ENCODE data around the gene CACNA1S.

CACNA1S gene

GRCh38 chr1:201112173-201112731, at the start of gene CACNA1S:
Gene CACNA1S (minus strand): TSS chr1:201112426. CDS start chr1:201112339, 87 bp downstream.
- DNase-seq (ENCODE audit: low read depth in 2 of 2): no peak

DNA sequence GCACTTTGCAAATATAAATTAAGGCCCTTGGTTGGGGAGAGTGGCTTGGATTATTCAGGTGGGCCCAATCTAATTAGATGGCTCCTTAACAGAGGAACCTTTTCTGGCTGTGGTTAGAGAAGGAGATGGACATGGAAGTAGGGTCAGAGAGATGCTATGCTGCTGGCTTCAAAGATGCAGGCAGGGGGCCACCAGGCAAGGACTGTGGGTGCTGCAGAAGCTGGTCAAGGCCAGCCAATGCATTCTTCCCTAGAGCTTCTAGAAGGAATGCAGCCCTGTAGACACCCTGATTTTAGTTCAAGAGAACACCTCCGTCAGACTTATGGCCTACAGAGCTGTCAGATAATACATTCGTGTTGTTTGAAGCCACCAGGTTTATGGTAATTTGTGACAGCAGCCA, 45.7 kb upstream of the CACNA1S start:
- no peak for DNase-seq (ENCODE audit: low read depth in 2 of 2)

DNA sequence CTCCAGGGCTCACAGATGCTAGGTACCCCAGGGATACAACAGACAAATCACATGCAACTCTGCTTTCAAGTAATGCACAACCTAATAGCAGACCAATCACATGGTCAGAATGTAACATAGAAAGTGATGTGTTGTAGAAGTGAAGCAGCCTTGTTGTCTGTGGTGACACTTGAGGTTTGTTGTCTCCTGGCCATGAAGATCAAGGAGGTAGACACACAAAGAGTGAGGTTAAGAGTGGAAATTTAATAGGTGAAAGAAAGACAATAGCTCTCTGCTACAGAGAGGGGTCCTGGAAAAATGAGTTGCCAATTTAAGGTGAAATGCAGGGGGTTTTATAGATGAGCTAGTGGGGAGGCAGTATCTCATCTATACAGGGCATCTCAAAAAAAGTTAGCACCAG, 44.6 kb upstream of the CACNA1S start:
- DNase-seq (ENCODE audit: low read depth in 2 of 2): no peak

DNA sequence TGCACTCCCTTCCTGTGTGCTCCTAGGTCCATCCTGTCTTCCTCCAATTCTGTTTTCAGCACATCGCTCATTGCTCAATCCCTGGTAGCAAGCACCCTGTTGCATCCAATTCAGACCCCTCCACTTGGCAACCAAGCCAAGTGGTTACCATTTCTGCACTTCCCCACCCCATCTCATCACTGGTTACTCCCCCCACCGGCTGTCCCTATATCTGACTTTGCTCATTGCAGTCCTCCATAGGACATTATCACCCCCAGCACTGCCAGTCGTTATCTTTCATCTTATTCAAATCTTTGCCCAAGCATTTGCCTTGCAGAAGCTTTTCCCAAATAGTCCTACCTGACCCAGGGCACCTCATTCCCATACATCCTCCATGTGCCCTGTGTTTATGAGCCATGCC, 44.1 kb upstream of the CACNA1S start:
- no peak for DNase-seq (ENCODE audit: low read depth in 2 of 2)

GRCh38 chr1:201155354-201155753, 43.1 kb upstream of the CACNA1S start:
- DNase-seq (ENCODE audit: low read depth in 2 of 2): no peak

- DNase-seq (ENCODE audit: low read depth in 2 of 2): peak; percentile 93 to 97
Measured at GRCh38 chr1:201154389-201155165, 42.4 kb upstream of the CACNA1S start, which contains the start of gene TMEM9. Gene TMEM9 (minus strand): TSS chr1:201154474. CDS start chr1:201153923, 551 bp downstream.

DNA sequence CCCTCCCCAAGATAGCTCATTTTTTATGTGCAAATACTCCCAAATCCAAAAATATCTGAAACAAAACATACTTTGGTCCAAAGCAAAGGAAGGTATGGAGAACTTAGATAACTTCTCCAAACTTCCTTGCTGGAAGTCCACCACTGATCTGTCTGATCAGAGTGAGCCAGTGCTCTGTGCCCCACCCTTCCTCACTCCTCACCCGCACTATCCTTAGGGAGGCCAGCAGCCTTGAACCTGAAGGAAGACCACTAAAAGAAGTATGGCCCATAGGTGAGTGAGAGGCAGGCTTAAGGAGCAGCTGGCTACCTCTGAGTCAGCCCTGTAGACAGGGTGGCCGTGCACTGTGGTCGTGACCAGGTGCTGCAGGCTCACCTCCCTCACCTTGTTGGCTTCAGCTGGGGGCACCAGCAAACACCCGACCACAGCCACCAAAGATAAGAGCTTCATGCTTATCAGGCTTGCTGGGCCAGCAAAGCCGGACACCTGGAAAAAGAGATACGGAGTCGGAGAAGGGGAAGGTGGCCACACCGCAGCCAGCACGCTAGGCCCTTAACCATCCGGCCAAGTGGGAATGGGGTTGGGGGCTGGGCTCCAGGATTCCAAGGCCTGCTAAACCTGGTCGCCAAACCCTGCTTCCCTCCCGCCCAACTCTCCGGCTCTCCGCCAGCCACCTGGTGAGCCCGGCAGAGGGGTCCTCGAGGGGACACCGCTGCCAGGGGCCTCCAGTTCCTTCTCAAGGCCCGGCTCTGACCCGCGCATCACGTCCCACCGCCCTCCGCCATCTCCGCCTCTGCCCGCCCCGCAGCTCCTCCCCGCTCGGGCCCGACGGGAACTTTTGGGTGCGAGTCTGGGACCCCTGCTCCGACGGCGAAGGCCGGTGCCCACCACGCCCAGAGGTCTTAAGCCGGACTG, 41.5 kb upstream of the CACNA1S start:
- DNase-seq (ENCODE audit: low read depth in 2 of 2): no peak

DNA sequence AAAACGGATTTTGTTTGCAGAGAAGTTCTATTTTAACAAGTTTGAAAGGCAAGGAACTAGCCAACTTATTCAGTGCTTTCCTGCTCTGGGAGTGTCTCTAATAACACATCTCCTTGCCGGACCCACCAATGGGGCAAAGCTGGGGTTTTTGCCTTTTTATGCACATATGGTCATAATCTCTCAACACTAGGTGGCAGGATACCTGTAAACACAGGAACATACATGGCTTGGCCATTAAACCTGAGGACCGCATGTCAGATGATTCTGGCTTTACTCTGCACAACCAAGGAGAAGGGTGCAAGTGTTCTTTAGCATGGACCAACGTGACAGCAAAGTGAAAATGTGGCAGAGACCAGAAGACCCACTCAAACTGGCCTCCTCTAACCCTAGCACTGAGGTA, 37.2 kb upstream of the CACNA1S start:
- DNase-seq (ENCODE audit: low read depth in 2 of 2): no peak

DNA sequence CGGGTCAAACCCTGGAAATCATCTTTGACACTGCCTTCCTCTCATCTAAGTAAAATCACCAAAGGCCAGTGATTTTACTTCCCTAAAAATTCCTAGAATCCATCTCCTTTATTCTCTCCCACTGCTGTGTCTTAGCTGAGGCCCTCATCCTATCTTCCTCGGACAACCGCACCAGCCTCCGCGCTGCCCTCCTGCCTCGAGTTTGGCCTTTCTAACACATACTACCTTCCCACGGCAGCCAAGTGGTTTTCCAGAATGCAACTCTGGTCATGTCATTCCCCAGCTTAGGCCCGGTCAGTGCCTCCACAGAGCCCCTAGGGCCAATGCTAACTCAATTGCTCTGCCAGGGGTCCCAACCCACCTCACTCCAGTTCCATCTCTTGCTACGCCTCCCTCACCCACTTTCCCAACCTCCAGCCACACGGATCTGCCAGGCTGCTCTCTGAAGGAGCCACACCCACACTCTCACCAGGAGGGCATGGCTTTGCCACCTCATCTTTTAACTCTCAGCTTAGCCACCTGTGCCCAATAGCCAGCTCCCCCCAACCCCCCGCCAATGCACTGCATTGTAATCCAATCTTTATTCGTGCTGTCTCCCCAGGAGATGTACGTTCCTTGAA, 35.3 kb upstream of the CACNA1S start:
- DNase-seq (ENCODE audit: low read depth in 2 of 2): no peak

GRCh38 chr1:201146626-201147390, 34.6 kb upstream of the CACNA1S start:
- DNase-seq (ENCODE audit: low read depth in 2 of 2): no peak

DNA sequence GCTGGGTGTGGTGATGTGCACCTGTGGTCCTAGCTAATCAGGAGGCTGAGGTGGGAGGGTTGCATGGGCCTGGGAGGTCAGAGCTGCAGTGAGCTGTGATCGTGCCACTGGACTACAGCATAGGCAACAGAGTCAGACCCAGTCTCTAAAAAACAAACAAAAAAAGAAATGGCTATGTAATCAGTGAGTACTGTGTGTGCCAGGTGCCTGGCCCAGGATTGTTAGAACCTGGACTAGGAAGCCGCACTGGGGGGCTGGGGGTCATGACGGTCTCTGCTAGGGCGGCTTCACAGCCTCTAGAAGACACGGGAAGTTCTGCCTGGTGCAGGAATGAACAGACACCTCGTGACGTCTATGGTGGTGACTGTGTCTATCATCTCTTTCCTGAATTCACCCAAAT, 33.6 kb upstream of the CACNA1S start:
- DNase-seq (ENCODE audit: low read depth in 2 of 2): no peak

GRCh38 chr1:201145132-201145531, 32.9 kb upstream of the CACNA1S start:
- DNase-seq (ENCODE audit: low read depth in 2 of 2): no peak

- DNase-seq (ENCODE audit: low read depth in 2 of 2): no peak
Measured at GRCh38 chr1:201144701-201145100, 32.5 kb upstream of the CACNA1S start.

- no peak for DNase-seq (ENCODE audit: low read depth in 2 of 2)
Measured at GRCh38 chr1:201143726-201144635, 31.8 kb upstream of the CACNA1S start.

DNA sequence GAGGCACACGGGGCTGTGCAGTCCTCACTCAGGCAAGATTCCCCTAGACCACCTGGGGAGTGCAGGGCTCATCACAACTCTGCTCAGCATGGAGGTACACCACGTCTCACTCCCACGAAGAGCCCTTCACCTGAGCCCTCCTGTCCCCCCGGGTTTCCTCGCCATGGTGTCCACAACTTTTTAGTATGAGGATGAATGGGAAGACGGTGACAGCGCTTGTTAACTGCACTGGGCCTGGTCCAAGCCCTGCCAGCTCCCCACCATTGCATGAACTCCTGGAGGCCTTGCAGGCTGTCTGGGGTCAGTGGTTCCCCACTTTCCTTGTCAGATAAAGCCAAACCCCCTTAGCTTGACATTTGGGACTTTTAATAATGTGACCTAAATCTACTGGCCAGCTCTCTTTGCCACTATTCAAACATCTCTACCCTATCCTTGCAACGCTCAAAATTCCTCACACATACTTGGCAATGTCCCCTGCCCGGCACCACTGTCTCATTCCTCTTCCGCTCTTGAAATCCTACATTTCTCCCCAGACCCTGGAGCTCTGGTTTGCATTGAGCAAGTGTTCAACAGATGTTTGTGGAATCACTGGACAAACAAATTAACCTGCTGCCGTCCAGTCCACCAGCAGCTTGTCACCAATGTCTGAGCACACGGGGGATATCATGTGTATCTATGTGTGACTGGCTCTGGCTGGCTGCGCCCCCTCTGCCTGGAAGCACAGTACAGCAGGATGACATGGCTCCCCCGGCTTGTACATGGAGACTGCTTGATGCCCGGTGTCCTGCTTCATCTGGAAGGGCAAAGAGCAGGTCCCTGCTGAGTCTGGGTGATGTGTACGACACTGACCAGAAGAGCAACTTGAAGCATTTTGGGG, 30.9 kb upstream of the CACNA1S start:
- no peak for DNase-seq (ENCODE audit: low read depth in 2 of 2)

GRCh38 chr1:201142011-201142848, 30.0 kb upstream of the CACNA1S start:
- DNase-seq (ENCODE audit: low read depth in 2 of 2): no peak

GRCh38 chr1:201141418-201141817, 29.2 kb upstream of the CACNA1S start:
- DNase-seq (ENCODE audit: low read depth in 2 of 2): no peak

DNA sequence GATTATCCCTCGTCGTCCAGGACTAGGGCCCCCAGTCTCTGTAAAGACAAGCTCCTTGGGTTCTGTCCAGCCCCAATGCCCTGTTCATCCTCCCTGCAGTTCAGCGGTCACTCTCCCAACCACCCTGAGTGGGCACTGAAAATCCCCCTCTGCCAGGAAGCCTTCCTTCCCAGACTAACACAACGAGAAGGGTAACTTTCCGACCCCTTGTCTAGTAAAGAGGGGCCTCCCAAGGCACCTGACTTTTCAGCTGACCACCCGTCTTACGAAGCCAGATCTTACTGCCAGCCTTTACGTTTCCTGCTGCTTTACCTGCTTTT, 28.7 kb upstream of the CACNA1S start:
- no peak for DNase-seq (ENCODE audit: low read depth in 2 of 2)

Measured in stimulated activated CD8-positive, alpha-beta memory T cell treated with anti-CD3 and anti-CD28 coated beads, Interleukin-7, amount 100 ng/mL, for 4 hours (primary cell).